Uterus (tissue), 4 donors: ENCODE measurements around the gene VPS11. TPM values are rescaled to one million over a fixed set of nuclear protein-coding genes. Genes with fewer than 3 reads are reported as not detected.

ENCODE experiments used
- DNase-seq, 2 donors: peaks; one replicate each; pipeline ENCODE4 v3.0.0-alpha.2; 2019 to 2020
- H3K27ac ChIP-seq, 2 donors: fragments of 200-600 bp; sonication (generic); 1 replicate in 1 of 2; 2 replicates in 1 of 2; pipeline ENCODE4 v1.5.1; 2016 to 2018
- H3K27me3 ChIP-seq, 2 donors: fragments of 200-600 bp; sonication (generic); one replicate each; pipeline ENCODE4 v1.5.1; 2018 to 2019; ENCODE audit warnings: control low read depth in 1 of 2
- H3K36me3 ChIP-seq, 2 donors: fragments of 200-600 bp; sonication (generic); one replicate each; pipeline ENCODE4 v1.5.1; 2019; ENCODE audit warnings: control low read depth in 1 of 2
- H3K4me1 ChIP-seq, 2 donors: fragments of 200-600 bp; sonication (generic); one replicate each; pipeline ENCODE4 v1.5.1; 2018 to 2019; ENCODE audit warnings: control low read depth in 1 of 2
- H3K4me3 ChIP-seq, 2 donors: fragments of 200-600 bp; sonication (generic); 1 replicate in 1 of 2; 2 replicates in 1 of 2; pipeline ENCODE4 v1.5.1; 2018 to 2019; ENCODE audit warnings: mild to moderate bottlenecking in 1 of 2
- H3K9me3 ChIP-seq, 2 donors: fragments of 200-600 bp; sonication (generic); one replicate each; pipeline ENCODE4 v1.5.1; 2019; ENCODE audit warnings: control low read depth in 1 of 2
- POLR2A ChIP-seq, 2 donors: fragments of 450-650 bp; IDR thresholded peaks; one replicate each; pipeline ENCODE4 v1.6.1; 2016; ENCODE audit warnings: antibody characterized with exemption in 2 of 2, mild to moderate bottlenecking in 1 of 2, moderate library complexity in 1 of 2
- intact Hi-C: fragments of 100-400 bp; cut with DNase I; formaldehyde crosslinking; loops from one replicate; pipeline ENCODE4 v1.15.1; 2023; ENCODE audit warnings: low total_unique reads
- total RNA-seq, 4 donors: library from RNA; depleted of rRNA in 3 of 4; stranded (reverse); fragments of >200 nt in 3 of 4; gene quantifications; one replicate each; pipeline versions ENCODE4 v1.1.0 to v1.2.4, GENCODE V29; 2014 to 2023
- TF ChIP-seq, protein P1 (sequence below), 4 experiments: fragments of 200-600 bp in 2 of 4; fragments of 450-650 bp in 2 of 4; sonication (generic) in 2 of 4; IDR thresholded peaks; one replicate each; pipeline ENCODE4 v1.5.1; 2016 to 2019; ENCODE audit warnings: antibody characterized with exemption in 4 of 4, mild to moderate bottlenecking in 2 of 4, moderate library complexity in 1 of 4
- donor health status: DM: yes; HTN: yes; CAD: no.

The VPS11 gene
- total RNA-seq, 4 donors from 2014 or later = 25.6 to 86.6 (median 36.3) TPM

DNA sequence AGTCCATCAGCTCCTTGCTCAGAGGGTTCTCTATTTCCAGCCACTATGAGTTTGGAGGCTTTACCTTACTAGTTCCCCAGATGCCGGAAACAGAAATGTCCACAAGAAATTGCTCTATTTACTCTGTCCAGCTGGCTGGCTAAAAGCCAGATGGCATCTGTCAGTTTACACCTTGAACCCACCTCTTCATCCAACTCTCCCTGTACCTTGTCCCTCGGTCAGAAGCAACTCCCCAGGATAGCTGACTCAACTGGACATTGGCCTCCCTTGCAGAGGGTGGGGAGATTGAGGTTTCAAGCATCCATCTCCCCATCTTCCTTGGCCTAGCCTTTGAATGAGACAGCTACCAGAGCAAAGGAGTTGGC is 41.2 kb downstream of the VPS11 start:
- Histone ChIP-seq H3K36me3 (no peaks in the 10 kb centered on the region), H3K9me3 (no peaks in the 10 kb centered on the region), H3K4me3 (no peak overlapping the region), H3K4me1 (peaks cover 0 to 4% of the 10 kb centered on the region in 2 donors), H3K27me3 (no peaks in the 10 kb centered on the region), H3K27ac (no peak overlapping the region)
- TF ChIP-seq POLR2A (IDR thresholded peaks at IDR 0.05) = no peak
- TF ChIP-seq, protein P1, sequence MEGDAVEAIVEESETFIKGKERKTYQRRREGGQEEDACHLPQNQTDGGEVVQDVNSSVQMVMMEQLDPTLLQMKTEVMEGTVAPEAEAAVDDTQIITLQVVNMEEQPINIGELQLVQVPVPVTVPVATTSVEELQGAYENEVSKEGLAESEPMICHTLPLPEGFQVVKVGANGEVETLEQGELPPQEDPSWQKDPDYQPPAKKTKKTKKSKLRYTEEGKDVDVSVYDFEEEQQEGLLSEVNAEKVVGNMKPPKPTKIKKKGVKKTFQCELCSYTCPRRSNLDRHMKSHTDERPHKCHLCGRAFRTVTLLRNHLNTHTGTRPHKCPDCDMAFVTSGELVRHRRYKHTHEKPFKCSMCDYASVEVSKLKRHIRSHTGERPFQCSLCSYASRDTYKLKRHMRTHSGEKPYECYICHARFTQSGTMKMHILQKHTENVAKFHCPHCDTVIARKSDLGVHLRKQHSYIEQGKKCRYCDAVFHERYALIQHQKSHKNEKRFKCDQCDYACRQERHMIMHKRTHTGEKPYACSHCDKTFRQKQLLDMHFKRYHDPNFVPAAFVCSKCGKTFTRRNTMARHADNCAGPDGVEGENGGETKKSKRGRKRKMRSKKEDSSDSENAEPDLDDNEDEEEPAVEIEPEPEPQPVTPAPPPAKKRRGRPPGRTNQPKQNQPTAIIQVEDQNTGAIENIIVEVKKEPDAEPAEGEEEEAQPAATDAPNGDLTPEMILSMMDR (IDR thresholded peaks at IDR 0.05) = no peak
- DNase-seq = no peak
- intact Hi-C loops = no loop called here

GRCh38 chr11:119109843-119110242 is 42.2 kb downstream of the VPS11 start:
- Histone ChIP-seq H3K36me3 (no peaks in the 10 kb centered on the region), H3K4me1 (peaks cover 0 to 4% of the 10 kb centered on the region in 2 donors), H3K27ac (no peak overlapping the region), H3K4me3 (no peak overlapping the region), H3K27me3 (no peaks in the 10 kb centered on the region), H3K9me3 (no peaks in the 10 kb centered on the region)
- no peak for TF ChIP-seq POLR2A (IDR thresholded peaks at IDR 0.05)
- TF ChIP-seq, protein P1 (IDR thresholded peaks at IDR 0.05) = no peak
- DNase-seq = no peak
- intact Hi-C loops = no loop called here

DNA sequence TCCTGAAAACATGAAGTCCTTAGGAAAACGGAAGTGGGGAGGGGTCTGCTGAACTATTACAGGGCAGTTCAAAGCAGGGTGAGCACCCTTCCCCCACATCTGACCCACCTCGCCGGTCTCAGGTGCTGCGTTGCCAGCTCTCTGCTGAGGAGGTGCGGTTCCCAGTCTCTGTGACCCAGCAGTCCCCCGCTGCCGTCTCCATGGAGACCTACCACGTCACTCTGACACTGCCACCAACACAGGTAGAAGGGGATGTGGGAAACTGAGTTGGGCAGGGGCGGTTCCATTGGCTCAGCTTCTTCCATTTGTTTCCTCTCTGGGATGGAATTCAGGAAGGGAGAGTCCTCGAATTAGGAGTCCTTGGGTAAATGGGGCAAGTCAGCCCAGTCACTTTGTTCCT is 42.8 kb downstream of the VPS11 start:
- TF ChIP-seq POLR2A (IDR thresholded peaks at IDR 0.05) = no peak
- intact Hi-C loops = no loop called here
- Histone ChIP-seq H3K4me3 (no peak overlapping the region), H3K27me3 (no peaks in the 10 kb centered on the region), H3K9me3 (no peaks in the 10 kb centered on the region), H3K36me3 (no peaks in the 10 kb centered on the region), H3K4me1 (peaks cover 0 to 4% of the 10 kb centered on the region in 2 donors), H3K27ac (no peak overlapping the region)
- no peak for DNase-seq

DNA sequence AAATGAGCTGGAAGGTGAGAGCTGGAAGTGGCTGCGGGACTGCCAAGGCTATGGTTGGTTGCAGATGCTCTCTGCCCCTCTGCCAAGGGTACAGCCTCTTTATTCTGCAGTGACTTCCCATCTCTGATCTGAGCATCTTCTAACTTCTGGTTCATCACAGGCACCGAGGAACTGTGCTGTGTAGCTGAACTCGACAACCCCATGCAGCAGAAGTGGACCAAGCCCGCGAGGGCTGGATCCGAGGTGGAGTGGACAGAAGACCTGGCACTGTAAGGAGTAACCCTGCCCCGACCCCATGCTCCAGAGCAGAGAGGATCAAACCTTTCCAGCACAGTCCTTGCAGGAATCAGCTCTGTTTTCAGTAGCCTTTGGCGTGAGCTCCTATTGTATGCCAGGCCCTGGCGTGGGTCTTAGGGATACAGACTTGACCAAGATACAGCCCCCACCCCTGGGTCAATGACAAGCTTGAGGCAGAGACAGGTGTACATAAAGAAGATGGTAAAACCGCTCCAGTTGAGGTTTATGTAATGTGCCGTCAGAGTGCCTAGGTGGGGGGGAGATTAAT is 43.8 kb downstream of the VPS11 start:
- no peak overlapping the region for H3K27ac ChIP-seq
- no peak for DNase-seq
- H3K27me3 ChIP-seq = no peaks in the 10 kb centered on the region
- intact Hi-C loops = no loop called here
- no peak overlapping the region for H3K4me3 ChIP-seq
- peaks cover 0 to 3% of the 10 kb centered on the region in 2 donors for H3K4me1 ChIP-seq
- no peaks in the 10 kb centered on the region for H3K36me3 ChIP-seq
- TF ChIP-seq, protein P1 (IDR thresholded peaks at IDR 0.05) = no peak
- no peak for TF ChIP-seq POLR2A (IDR thresholded peaks at IDR 0.05)
- no peaks in the 10 kb centered on the region for H3K9me3 ChIP-seq

DNA sequence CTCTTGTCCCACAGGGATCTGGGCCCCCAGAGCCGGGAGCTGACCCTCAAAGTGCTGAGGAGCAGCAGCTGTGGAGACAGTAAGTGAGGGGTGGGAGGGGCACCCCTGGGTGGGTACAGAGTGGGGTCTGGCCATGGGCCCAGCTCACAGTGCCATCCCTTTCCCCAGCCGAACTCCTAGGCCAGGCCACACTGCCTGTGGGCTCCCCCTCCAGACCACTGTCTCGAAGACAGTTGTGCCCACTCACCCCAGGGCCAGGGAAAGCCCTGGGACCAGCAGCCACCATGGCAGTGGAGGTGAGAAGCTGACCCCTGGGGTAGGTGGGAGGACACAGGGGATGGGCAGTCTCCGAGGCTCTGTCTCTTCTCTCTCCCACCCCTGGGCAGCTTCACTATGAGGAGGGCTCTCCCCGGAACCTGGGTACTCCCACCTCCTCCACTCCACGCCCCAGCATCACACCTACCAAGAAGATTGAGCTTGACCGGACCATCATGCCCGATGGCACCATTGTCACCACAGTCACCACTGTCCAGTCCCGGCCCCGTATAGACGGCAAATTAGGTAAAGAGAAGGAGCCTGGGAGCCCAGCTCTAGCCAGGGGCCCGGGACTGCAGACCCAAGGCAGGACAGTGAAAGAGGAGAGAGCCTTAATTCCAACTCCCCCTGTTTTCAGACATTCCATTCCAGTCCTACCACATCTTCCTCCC is 44.8 kb downstream of the VPS11 start:
- H3K9me3 ChIP-seq = no peaks in the 10 kb centered on the region
- H3K27ac ChIP-seq = no peak overlapping the region
- H3K4me3 ChIP-seq = no peak overlapping the region
- no peak for TF ChIP-seq POLR2A (IDR thresholded peaks at IDR 0.05)
- TF ChIP-seq, protein P1 (IDR thresholded peaks at IDR 0.05) = no peak
- H3K36me3 ChIP-seq = no peaks in the 10 kb centered on the region
- H3K27me3 ChIP-seq = no peaks in the 10 kb centered on the region
- intact Hi-C loops = no loop called here
- DNase-seq = no peak
- H3K4me1 ChIP-seq = no peaks in the 10 kb centered on the region
